AG04450 (cell line): ENCODE measurements around the gene CDKL2. TPM values are rescaled to one million over a fixed set of nuclear protein-coding genes. Genes with fewer than 3 reads are reported as not detected.

Experiments
- CTCF ChIA-PET: fragments of 300-600, 350-600 bp; formaldehyde crosslinking; extraction: SDS; loops from one replicate; lab custom pipeline; 2022; ENCODE audit warnings: antibody characterized with exemption, inconsistent platforms; lab: Charles Lee
- POLR2A ChIA-PET: fragments of 350-600 bp; formaldehyde crosslinking; extraction: SDS; loops from one replicate; lab custom pipeline; 2021; ENCODE audit warnings: antibody characterized with exemption, inconsistent platforms; lab: Yijun Ruan, JAX
- DNase-seq: peaks from one replicate; pipeline ENCODE4 v3.0.0-alpha.2; 2011; ENCODE audit warnings: low read depth, low spot score
- H3K27ac ChIP-seq: one replicate; pipeline ENCODE4 v1.5.1; 2012; ENCODE audit warnings: low read depth, low read length, control low read depth
- H3K27me3 ChIP-seq: one replicate; pipeline ENCODE4 v1.6.0; 2012; ENCODE audit warnings: low read length; ENCODE audit not compliant: control insufficient read depth, insufficient read depth
- H3K4me3 ChIP-seq: 2 replicates; pipeline ENCODE4 v1.5.1; 2011; ENCODE audit warnings: mild to moderate bottlenecking, low read depth, low read length, control low read depth
- H3K9me3 ChIP-seq: 2 replicates; pipeline ENCODE4 v1.5.1; 2012; ENCODE audit warnings: low read length; ENCODE audit not compliant: control insufficient read depth, insufficient read depth
- polyA plus RNA-seq: library from polyadenylated mRNA; depleted of rRNA; stranded (reverse); fragments of >200 nt; gene quantifications from 2 replicates; pipeline ENCODE4 v1.2.3, GENCODE V29; 2011
- TF ChIP-seq, protein P1 (sequence below): IDR thresholded peaks from 2 replicates; pipeline ENCODE4 v1.5.1; 2011; ENCODE audit warnings: low read depth, low read length, control low read depth, inconsistent platforms

The CDKL2 gene
- polyA plus RNA-seq, 1 experiment, result 0.29 TPM

DNA sequence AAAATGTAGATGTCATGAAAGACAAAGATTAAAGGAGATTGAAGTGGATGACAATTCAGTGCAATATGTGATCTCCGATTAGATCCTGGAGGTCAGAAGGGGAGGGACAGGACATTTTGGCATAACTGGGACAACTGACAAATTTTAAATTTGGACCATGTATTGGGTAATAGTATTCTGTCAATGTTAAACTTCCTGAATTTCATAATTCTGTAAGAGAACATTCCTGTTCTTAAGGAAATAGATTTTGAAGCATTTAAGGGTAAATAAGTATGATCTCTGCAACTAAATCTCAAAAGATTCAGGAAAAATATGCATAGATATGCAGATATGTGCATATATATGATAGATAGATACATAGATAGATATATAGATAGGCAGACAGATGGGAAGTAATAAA lies 63.4 kb downstream of the CDKL2 start:
- ChIA-PET CTCF (no interaction called here), POLR2A (no interaction called here)
- TF ChIP-seq, protein P1, sequence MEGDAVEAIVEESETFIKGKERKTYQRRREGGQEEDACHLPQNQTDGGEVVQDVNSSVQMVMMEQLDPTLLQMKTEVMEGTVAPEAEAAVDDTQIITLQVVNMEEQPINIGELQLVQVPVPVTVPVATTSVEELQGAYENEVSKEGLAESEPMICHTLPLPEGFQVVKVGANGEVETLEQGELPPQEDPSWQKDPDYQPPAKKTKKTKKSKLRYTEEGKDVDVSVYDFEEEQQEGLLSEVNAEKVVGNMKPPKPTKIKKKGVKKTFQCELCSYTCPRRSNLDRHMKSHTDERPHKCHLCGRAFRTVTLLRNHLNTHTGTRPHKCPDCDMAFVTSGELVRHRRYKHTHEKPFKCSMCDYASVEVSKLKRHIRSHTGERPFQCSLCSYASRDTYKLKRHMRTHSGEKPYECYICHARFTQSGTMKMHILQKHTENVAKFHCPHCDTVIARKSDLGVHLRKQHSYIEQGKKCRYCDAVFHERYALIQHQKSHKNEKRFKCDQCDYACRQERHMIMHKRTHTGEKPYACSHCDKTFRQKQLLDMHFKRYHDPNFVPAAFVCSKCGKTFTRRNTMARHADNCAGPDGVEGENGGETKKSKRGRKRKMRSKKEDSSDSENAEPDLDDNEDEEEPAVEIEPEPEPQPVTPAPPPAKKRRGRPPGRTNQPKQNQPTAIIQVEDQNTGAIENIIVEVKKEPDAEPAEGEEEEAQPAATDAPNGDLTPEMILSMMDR, result no peak

DNA sequence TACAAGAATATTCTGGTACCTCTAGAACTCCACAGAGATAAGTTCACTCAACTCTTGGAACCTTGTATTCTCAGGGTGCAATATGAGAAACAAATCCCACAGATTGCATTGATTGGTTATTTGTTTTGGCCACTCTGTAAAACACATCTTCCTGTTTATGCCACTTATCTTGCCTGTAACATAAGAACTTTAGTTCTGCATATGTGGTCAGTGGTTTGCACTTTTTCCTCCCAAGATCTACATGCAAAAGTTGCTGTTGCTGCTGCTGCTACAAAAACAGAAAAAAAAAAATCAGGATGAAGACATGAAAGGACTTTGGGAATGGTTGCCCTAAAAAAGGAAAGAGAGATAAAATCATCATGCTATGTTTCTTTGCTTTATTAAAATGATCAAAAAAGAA lies 64.8 kb downstream of the CDKL2 start:
- Histone ChIP-seq H3K27me3 (peaks cover 8% of the 10 kb centered on the region), H3K9me3 (no peaks in the 10 kb centered on the region; the same call in 1 of the 2 replicates), H3K4me3 (no peak overlapping the region), H3K27ac (no peak overlapping the region)
- CTCF ChIA-PET, result no interaction called here
- DNase-seq, result no peak
- POLR2A ChIA-PET, result no interaction called here
- TF ChIP-seq, protein P1, result no peak

More for the DNA sequence above, 63.4 kb downstream of the CDKL2 start:
- peaks cover 8% of the 10 kb centered on the region for H3K27me3 ChIP-seq
- no peak overlapping the region for H3K27ac ChIP-seq
- DNase-seq, result no peak
- no peak overlapping the region for H3K4me3 ChIP-seq
- H3K9me3 ChIP-seq, result no peaks in the 10 kb centered on the region

DNA sequence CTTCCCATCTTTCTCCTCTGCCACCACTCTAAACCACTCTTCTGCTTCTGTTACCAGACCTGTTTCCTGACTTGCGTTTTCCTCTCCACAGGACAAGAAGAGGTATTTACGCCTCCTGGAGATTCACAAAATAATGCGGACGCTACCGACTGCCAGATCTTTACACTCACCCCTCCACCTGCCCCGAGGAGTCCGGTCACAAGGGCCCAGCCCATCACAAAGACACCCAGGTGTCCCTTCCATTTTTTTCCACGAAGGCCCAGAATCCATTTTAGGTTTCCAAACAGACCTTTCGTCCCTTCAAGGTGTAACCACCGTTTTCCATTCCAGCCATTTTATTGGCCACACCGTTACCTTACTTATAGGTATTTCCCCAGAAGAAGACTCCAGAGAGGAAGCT lies 66.3 kb downstream of the CDKL2 start:
- no peaks in the 10 kb centered on the region; the same call in 1 of the 2 replicates for H3K9me3 ChIP-seq
- DNase-seq, result no peak
- ChIA-PET CTCF (no interaction called here), POLR2A (no interaction called here)
- peaks cover 8% of the 10 kb centered on the region for H3K27me3 ChIP-seq
- TF ChIP-seq, protein P1, result no peak
- H3K27ac ChIP-seq, result no peak overlapping the region
- no peak overlapping the region for H3K4me3 ChIP-seq

- CTCF ChIA-PET, result no interaction called here
These were observed 68.5 kb downstream of the CDKL2 start for GRCh38 chr4:75561789-75562188.

GRCh38 chr4:75557696-75558095 lies 72.6 kb downstream of the CDKL2 start:
- Histone ChIP-seq H3K4me3 (no peak overlapping the region), H3K9me3 (no peaks in the 10 kb centered on the region; the same call in 1 of the 2 replicates), H3K27me3 (no peaks in the 10 kb centered on the region), H3K27ac (no peak overlapping the region)
- TF ChIP-seq, protein P1, result no peak
- ChIA-PET CTCF (no interaction called here), POLR2A (no interaction called here)
- DNase-seq, result no peak

More at GRCh38 chr4:75561789-75562188, 68.5 kb downstream of the CDKL2 start:
- H3K9me3 ChIP-seq, result no peaks in the 10 kb centered on the region; the same call in 1 of the 2 replicates
- POLR2A ChIA-PET, result no interaction called here
- no peak overlapping the region for H3K27ac ChIP-seq
- TF ChIP-seq, protein P1, result no peak
- peaks cover 5% of the 10 kb centered on the region for H3K27me3 ChIP-seq
- DNase-seq, result no peak
- H3K4me3 ChIP-seq, result no peak overlapping the region
